GM19099 (cell line): ENCODE measurements around the gene MYBPC3.

Experiments
- POLR2A ChIP-seq: IDR thresholded peaks from 3 replicates; pipeline ENCODE4 v1.6.1; 2011; ENCODE audit warnings: low read depth; ENCODE audit not compliant: insufficient read length; ENCODE audit errors: extremely low read depth

MYBPC3 gene

DNA sequence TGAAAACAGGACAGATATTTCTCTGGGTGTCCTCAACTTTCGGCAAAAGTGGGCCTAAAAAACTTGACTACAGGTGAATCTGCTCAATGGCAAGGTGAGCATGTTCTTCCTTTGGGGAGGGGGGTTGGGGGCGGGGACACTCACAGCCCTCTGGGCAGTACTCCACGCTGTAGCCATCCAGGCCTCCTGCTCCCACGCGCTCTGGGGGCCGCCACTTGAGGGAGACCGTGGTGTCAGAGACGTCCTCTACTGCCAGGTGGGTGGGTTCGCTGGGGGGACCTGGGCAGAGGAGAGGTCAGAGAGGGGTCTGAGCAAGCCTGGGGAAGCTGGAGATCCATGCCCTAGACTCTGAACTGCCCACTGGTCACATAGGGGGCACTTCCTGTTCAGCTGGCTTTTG lies 16.8 kb downstream of the MYBPC3 start:
- TF ChIP-seq POLR2A, result no peak

DNA sequence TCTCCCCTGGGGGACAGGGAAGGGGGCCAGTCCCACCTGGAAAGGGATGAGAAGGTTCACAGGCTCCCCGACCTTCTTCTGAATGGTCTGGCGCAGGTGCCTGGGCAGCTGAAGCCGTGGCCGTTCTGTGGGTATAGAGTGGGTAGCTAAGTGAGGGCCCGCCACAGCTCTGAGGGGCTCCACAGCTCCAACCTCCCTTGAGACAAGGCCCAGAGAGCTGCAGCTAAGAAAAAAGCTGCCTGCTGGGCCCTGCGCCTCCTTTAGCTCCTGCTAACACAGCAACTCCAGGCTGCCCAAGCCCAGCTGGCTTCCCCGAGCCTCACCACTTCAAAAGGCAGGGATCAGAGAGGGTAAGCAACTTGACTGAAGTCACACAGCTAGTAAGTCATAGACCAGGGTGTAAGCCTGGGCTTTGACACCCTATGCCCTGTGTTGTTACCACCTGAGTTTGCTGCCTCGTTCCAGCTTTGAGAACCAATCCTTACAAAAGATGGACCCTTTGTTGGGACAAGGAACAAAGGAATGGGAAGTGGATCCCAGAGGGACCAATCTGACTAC lies 18.5 kb downstream of the MYBPC3 start:
- TF ChIP-seq POLR2A, result no peak

- TF ChIP-seq POLR2A, result no peak
Observed at GRCh38 chr11:47333526-47333845, 19.0 kb downstream of the MYBPC3 start.

- no peak for TF ChIP-seq POLR2A
Observed at GRCh38 chr11:47332791-47333525, 19.5 kb downstream of the MYBPC3 start.

- no peak for TF ChIP-seq POLR2A
Observed at GRCh38 chr11:47332303-47332711, 20.2 kb downstream of the MYBPC3 start.

- no peak for TF ChIP-seq POLR2A
Observed at GRCh38 chr11:47331454-47332302, 20.8 kb downstream of the MYBPC3 start.

DNA sequence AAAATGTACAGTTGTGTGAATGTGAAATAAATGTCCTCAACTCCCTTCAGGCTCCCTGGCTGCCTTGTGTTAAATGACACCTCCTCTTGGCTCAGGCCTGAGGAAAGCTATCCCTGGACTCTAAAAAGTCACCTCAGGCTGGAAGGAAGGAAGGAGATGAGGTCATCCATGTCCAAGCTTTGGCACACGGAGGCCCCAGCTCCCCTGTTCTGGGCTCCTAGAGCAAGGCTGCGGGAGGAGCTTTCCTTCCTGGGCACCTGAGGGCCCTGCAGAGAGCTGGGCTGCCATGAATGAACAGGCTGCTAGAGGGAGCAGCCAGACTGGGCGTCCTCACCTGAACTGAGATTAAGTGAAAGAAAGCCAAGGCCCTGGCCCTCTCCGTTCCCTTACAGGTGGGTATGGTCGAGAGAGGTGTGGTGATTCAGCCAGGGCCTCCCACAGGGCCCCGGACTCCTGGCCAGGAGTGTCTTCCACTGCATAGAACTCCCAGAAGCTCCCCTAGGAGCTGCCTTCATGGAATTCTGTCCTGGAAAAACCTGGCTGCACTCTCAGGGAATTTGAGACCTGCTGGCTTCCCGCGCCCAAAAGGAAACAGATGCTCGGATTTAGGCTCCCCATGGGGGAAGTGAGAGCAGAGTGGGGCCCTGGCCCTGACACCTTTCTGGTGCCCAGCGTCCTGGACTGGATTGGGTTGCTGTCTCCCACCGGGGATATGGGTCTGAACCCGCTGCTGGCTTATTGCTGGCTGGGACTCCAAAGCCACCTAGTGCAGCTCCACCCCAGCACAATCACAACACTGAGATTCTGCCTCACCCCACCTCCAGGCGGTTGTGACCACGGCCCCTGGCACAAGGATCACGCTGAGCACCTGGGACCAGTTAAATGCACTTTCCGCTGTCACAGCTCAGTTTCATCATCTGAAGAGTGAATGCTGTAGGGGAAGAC lies 22.2 kb downstream of the MYBPC3 start:
- no peak for TF ChIP-seq POLR2A

GRCh38 chr11:47329431-47329986 lies 23.0 kb downstream of the MYBPC3 start:
- TF ChIP-seq POLR2A, result no peak

DNA sequence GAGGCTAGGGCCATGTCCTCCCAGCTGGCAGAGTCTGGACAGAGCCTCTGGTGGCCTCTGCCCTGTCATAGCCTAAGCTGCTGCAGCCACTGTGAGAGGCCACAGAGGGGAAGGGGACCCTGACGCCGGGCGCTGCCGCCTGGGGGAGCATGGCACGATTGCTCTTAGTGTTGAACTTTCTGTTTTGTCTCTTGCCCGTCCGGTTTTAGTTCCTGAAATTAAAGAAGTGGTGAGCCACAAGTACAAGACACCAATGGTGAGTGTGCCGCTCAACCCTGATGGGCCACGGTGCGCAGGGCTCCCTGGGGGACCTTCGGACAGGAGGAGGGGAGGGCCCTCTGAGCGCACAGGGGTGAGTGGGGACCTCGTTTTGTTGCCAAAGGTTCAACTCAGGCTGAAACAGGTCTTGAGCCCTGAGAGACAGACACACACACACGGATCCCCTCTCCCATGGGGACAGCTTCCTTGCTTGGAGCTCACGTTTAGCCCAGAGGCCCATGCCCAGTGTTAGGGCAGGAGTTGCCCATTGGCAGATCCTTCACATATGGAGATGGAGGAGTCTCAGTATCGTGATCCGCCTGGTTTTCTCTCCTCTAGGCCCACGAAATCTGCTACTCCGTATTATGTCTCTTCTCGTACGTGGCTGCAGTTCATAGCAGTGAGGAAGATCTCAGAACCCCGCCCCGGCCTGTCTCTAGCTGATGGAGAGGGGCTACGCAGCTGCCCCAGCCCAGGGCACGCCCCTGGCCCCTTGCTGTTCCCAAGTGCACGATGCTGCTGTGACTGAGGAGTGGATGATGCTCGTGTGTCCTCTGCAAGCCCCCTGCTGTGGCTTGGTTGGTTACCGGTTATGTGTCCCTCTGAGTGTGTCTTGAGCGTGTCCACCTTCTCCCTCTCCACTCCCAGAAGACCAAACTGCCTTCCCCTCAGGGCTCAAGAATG lies 23.8 kb downstream of the MYBPC3 start:
- TF ChIP-seq POLR2A, result no peak

- TF ChIP-seq POLR2A, result no peak
Observed at GRCh38 chr11:47327949-47328348, 24.6 kb downstream of the MYBPC3 start.

DNA sequence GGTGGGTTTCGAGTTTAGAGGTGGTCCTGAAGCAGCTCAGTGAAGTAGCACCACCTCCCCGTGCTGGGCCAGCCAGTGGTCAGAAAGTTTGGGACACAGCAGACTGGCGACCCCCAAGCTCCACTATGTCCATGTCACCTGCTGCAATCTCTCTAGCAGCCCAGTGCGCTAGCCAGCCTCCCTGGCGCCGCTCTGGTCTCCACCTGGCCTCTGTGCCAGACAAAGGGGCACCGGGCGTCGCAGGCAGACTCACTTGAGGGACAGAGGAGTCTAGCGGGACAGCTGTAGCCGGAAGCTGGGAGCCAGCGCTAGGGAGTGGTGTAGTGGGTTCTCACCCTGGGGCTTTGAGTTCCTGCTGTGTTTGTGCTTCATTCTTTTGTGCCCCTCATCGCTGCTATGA lies 25.5 kb downstream of the MYBPC3 start:
- no peak for TF ChIP-seq POLR2A

GRCh38 chr11:47326198-47326597 lies 26.3 kb downstream of the MYBPC3 start:
- TF ChIP-seq POLR2A, result no peak

GRCh38 chr11:47325271-47326041 lies 27.0 kb downstream of the MYBPC3 start:
- TF ChIP-seq POLR2A, result no peak

DNA sequence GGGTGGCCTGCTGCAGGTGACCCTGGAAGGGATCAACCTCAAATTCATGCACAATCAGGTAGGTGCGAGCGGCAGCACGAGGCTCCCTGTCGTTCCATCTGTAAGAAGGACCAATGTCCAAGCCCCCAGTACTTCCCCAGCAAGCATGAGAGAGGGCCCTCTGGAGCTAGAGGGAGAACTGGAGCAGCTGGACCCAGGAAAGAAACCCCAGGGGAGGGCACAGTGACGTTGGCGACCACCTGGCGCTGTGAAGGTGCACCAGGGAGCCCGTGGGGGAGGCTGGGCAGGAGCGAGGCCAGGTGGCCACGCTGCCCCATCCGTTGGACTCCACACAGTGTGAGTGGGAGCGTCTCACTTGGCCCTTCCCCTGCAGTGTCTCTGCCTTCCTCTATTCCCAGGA lies 28.0 kb downstream of the MYBPC3 start:
- TF ChIP-seq POLR2A, result no peak
